ENCODE results near the gene CH25H.

CH25H gene

DNA sequence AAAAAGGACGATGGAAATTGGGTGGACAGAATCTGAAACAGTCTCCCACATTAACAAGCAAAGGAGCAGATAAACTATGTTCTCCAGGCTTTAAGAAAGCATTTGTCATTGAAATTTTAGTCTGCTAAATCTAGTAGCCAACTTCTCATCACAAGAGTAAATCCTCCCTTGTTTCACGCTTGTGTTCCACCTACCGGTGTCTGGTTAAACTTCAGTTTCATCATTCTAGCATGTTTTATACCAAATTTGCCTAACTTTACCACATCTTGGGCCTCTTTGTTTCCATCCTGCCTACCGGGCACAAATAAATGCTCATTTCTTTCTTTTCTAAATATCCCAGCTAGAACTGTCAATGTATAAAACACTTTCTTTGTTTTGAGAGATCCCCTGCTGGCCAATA is 38.7 kb upstream of the CH25H start:
- no peak for DNase-seq (ENCODE audit: low read depth, low spot score)
- Histone ChIP-seq H3K9ac (ENCODE audit: insufficient read length) (no peak overlapping the region), H3K36me3 (ENCODE audit: insufficient read depth, low read length) (no peaks in the 10 kb centered on the region), H3K27ac (no peak overlapping the region), H3K4me3 (no peak overlapping the region), H3K9me3 (ENCODE audit: low read depth, low read length) (no peaks in the 10 kb centered on the region)
- no peak for TF ChIP-seq FOXP2 (optimal IDR thresholded peaks at IDR 0.05; ENCODE audit: control extremely low read depth, extremely low read length, insufficient read depth)
- no peak for TF ChIP-seq EZH2 (IDR thresholded peaks at IDR 0.05)
- no peak for TF ChIP-seq POLR2AphosphoS5 (IDR thresholded peaks at IDR 0.05; ENCODE audit: borderline replicate concordance, low read depth, low read length)

DNA sequence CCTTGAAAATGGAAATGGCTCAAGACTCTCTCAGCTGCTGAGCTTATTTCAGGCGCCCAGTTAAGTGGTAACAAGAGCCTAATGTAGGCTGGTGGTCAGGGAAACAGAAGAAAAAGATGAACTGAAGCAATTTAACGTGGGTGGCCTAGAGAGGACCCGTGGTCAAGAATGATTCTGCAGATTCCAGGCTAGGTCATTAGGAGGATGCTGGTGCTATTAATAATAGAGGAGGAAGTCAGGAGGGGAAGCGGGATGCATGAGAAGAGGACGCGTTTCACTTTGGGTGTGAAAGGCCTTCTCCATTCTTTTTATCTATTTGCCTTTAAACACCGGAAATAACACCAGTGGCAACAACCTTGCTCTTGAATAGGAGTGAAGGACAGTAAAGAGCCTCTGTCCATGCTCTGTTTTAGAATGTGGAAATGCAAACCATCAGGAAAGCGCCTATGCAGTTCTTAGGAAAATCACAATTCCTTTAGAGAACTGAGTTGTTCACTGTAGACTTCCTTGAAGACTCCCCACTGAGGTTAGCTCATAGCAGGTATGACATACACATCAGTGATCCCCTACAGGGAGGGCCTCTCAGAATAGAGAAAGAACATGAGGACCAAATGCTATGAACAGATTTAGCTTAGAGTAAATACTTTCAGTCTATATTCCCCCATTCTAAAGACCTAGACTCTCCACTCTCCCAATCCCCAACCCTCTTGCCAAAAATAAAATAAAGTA is 35.9 kb upstream of the CH25H start:
- Histone ChIP-seq H3K9ac (ENCODE audit: insufficient read length) (no peak overlapping the region), H3K36me3 (ENCODE audit: insufficient read depth, low read length) (no peaks in the 10 kb centered on the region), H3K9me3 (ENCODE audit: low read depth, low read length) (no peaks in the 10 kb centered on the region), H3K4me3 (no peak overlapping the region), H3K27ac (no peak overlapping the region)
- TF ChIP-seq POLR2AphosphoS5 (IDR thresholded peaks at IDR 0.05; ENCODE audit: borderline replicate concordance, low read depth, low read length) (no peak), EZH2 (IDR thresholded peaks at IDR 0.05) (no peak), FOXP2 (optimal IDR thresholded peaks at IDR 0.05; ENCODE audit: control extremely low read depth, extremely low read length, insufficient read depth) (no peak)
- no peak for DNase-seq (ENCODE audit: low read depth, low spot score)

DNA sequence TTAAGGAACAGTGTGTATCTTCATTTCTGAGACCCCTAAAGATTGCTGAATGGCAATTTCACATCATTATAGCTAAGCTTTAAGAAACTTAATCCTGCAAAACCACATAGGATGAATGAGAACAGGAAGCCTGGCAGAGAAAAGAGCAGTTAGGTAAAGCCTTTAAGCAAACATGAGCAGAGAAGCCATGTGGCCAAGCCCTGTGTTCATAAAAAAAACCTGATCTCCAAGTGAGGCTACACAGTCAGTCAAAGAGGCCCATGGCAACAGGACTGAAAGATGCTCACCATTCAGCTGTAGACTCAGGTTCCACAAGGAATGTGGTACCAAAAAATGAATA is 35.2 kb upstream of the CH25H start:
- no peak for TF ChIP-seq POLR2AphosphoS5 (IDR thresholded peaks at IDR 0.05; ENCODE audit: borderline replicate concordance, low read depth, low read length)
- TF ChIP-seq EZH2 (IDR thresholded peaks at IDR 0.05): no peak
- no peak for TF ChIP-seq FOXP2 (optimal IDR thresholded peaks at IDR 0.05; ENCODE audit: control extremely low read depth, extremely low read length, insufficient read depth)
- no peak overlapping the region for H3K9ac ChIP-seq (ENCODE audit: insufficient read length)
- no peak overlapping the region for H3K27ac ChIP-seq
- H3K9me3 ChIP-seq (ENCODE audit: low read depth, low read length): no peaks in the 10 kb centered on the region
- H3K4me3 ChIP-seq: no peak overlapping the region
- peak; percentile 30 for DNase-seq (ENCODE audit: low read depth, low spot score)
- H3K36me3 ChIP-seq (ENCODE audit: insufficient read depth, low read length): no peaks in the 10 kb centered on the region

DNA sequence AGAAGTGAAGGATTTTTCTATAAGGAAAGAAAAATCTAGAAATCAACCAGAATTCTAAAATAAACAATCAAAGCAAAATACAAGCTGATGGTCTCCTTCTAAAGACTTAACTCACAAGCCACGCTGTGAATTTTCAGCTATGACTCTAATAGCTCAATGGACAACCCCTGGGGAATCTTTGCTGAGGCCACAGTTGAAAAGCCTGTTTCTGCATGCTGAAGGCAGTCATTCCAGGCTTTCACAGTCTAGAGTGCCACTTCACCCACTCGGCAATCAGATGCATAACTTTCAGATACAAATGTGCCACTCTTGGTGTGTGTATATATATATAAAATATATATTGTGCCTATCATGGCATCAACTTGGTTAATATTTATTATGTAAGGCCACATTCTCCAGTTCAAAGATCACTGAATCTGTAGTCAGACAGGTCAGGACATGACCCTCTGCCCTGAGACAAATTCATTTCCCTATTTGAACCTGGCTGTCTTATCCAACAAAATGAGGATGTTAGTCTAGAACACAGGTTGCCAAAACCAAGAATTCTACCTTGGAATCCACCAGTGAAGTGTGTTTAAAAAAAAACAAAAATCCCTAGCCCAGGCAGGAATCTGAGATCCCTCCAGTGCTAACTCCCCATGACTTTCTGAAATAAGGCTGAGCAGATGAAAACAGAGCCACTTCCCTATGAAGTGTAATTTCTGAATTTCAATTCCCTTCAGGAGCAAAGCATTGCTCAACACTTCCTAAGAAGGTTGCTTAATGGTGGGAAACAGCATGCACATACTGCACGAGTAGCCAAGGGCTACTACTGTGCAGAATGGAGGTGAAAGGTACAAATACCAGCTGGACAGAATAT is 34.6 kb upstream of the CH25H start:
- no peak for DNase-seq (ENCODE audit: low read depth, low spot score)
- no peaks in the 10 kb centered on the region for H3K9me3 ChIP-seq (ENCODE audit: low read depth, low read length)
- H3K27ac ChIP-seq: no peak overlapping the region
- H3K36me3 ChIP-seq (ENCODE audit: insufficient read depth, low read length): no peaks in the 10 kb centered on the region
- no peak overlapping the region for H3K9ac ChIP-seq (ENCODE audit: insufficient read length)
- H3K4me3 ChIP-seq: no peak overlapping the region
- TF ChIP-seq POLR2AphosphoS5 (IDR thresholded peaks at IDR 0.05; ENCODE audit: borderline replicate concordance, low read depth, low read length) (no peak), EZH2 (IDR thresholded peaks at IDR 0.05) (no peak), FOXP2 (optimal IDR thresholded peaks at IDR 0.05; ENCODE audit: control extremely low read depth, extremely low read length, insufficient read depth) (no peak)

DNA sequence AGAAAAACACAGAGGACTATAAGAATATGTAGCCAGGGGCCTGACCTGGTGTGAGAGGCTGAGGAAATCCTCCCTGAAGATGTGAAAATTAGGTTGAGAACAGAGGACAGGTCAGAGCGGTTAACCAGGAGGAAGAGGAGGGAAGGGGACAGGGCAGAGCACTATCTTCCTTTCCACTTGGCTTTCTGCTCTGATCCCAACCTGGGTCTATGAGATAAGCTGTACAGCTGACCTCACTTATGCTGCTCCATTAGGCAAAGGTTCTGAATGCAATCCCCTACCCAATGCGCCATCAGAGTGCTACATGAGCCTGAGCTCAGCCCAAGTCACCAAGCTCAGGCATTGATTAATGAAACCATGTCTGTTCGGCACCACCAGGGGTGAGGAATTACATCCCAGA is 33.9 kb upstream of the CH25H start:
- DNase-seq (ENCODE audit: low read depth, low spot score): no peak
- H3K27ac ChIP-seq: no peak overlapping the region

DNA sequence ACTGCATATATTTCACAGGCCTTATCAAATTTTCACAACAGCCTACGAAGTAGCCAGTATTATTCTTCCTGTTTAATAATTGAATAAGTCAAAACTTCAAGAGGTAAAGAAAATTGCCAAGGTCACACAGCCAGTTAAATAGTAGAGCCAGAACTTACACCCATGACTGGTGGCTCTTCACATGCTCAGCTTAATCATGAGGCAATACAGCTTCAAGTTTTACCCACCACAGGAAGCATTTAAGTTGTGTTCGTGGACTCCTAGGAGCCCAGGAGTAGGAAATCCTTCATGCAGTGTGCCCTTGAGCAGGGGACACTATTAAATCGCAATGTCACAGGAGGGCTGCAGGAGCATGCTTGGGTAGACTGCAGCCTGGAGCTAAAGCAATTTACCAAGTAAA is 33.4 kb upstream of the CH25H start:
- no peak overlapping the region for H3K27ac ChIP-seq
- no peak overlapping the region for H3K9ac ChIP-seq (ENCODE audit: insufficient read length)
- H3K4me3 ChIP-seq: no peak overlapping the region
- no peaks in the 10 kb centered on the region for H3K9me3 ChIP-seq (ENCODE audit: low read depth, low read length)
- DNase-seq (ENCODE audit: low read depth, low spot score): no peak
- TF ChIP-seq POLR2AphosphoS5 (IDR thresholded peaks at IDR 0.05; ENCODE audit: borderline replicate concordance, low read depth, low read length) (no peak), EZH2 (IDR thresholded peaks at IDR 0.05) (no peak), FOXP2 (optimal IDR thresholded peaks at IDR 0.05; ENCODE audit: control extremely low read depth, extremely low read length, insufficient read depth) (no peak)
- no peaks in the 10 kb centered on the region for H3K36me3 ChIP-seq (ENCODE audit: insufficient read depth, low read length)

More for the DNA sequence above, 33.9 kb upstream of the CH25H start:
- H3K9me3 ChIP-seq (ENCODE audit: low read depth, low read length): no peaks in the 10 kb centered on the region
- no peak overlapping the region for H3K9ac ChIP-seq (ENCODE audit: insufficient read length)
- no peak overlapping the region for H3K4me3 ChIP-seq
- TF ChIP-seq EZH2 (IDR thresholded peaks at IDR 0.05) (no peak), POLR2AphosphoS5 (IDR thresholded peaks at IDR 0.05; ENCODE audit: borderline replicate concordance, low read depth, low read length) (no peak), FOXP2 (optimal IDR thresholded peaks at IDR 0.05; ENCODE audit: control extremely low read depth, extremely low read length, insufficient read depth) (no peak)
- H3K36me3 ChIP-seq (ENCODE audit: insufficient read depth, low read length): no peaks in the 10 kb centered on the region

DNA sequence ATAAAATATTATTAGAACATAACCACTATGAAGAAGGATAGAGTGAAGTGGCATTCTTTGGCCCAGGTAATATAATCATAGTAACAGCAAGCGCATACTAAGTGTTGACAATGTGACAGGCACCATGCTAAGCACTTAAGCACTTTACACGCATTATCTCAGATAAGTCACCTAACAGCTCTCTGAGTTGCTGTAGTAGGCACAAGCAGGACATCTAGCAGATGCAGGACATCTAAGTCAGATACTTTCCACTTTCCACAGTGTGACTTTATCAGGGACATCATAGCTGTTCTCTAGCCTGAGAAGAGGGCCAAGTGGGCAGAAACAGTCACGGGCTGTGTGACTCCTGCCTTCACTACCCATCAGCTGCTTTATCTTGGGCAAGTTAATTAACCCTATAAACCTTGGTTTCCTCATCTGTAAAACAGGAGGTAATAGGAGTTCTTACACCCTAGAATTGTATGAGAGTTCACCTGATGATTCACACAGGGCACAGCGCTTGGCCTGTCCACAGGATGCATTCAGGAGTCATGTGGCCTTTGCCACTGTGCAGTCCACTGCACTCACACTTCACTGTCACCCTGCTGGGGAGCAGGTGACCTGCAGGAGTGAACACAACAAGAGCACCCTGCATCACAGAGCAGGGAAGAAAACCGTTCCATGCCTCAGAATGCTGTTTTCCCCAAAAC is 32.0 kb upstream of the CH25H start:
- TF ChIP-seq EZH2 (IDR thresholded peaks at IDR 0.05) (no peak), POLR2AphosphoS5 (IDR thresholded peaks at IDR 0.05; ENCODE audit: borderline replicate concordance, low read depth, low read length) (no peak), FOXP2 (optimal IDR thresholded peaks at IDR 0.05; ENCODE audit: control extremely low read depth, extremely low read length, insufficient read depth) (no peak)
- no peak overlapping the region for H3K9ac ChIP-seq (ENCODE audit: insufficient read length)
- H3K36me3 ChIP-seq (ENCODE audit: insufficient read depth, low read length): no peaks in the 10 kb centered on the region
- no peak overlapping the region for H3K4me3 ChIP-seq
- H3K27ac ChIP-seq: no peak overlapping the region
- DNase-seq (ENCODE audit: low read depth, low spot score): no peak
- H3K9me3 ChIP-seq (ENCODE audit: low read depth, low read length): no peaks in the 10 kb centered on the region

DNA sequence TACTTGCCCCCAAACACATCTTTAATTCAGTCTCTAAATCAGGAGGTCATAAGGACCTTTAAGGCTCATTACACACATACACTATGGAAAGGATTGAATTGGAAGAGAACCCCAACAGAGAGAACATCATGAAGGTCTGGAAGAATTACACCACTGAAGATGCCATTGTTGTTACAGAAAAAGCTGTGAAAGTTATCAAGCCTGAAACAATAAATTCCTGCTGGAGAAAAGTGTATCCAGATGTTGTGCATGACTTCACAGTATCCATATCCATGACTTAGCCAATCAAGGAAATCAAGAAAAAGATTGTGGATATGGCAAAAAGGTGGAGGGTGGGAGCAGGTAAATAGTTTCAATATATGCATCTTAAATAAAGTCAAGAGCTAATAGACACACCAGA is 30.7 kb upstream of the CH25H start:
- no peaks in the 10 kb centered on the region for H3K9me3 ChIP-seq (ENCODE audit: low read depth, low read length)
- H3K36me3 ChIP-seq (ENCODE audit: insufficient read depth, low read length): no peaks in the 10 kb centered on the region
- no peak overlapping the region for H3K9ac ChIP-seq (ENCODE audit: insufficient read length)
- no peak overlapping the region for H3K27ac ChIP-seq
- DNase-seq (ENCODE audit: low read depth, low spot score): no peak
- no peak overlapping the region for H3K4me3 ChIP-seq
- TF ChIP-seq EZH2 (IDR thresholded peaks at IDR 0.05): no peak
- no peak for TF ChIP-seq FOXP2 (optimal IDR thresholded peaks at IDR 0.05; ENCODE audit: control extremely low read depth, extremely low read length, insufficient read depth)
- no peak for TF ChIP-seq POLR2AphosphoS5 (IDR thresholded peaks at IDR 0.05; ENCODE audit: borderline replicate concordance, low read depth, low read length)
